Gastroesophageal sphincter (tissue), 4 donors: Measurements from ENCODE around the gene ST6GALNAC3. TPM values are rescaled to one million over a fixed set of nuclear protein-coding genes. Genes with fewer than 3 reads are reported as not detected.

Experiments
- ATAC-seq: fragments of 150-250 bp; one replicate; pipeline ENCODE4 v1.9.1; 2016; ENCODE audit warnings: mild to moderate bottlenecking, moderate library complexity
- H3K27ac ChIP-seq, 4 donors: fragments of 200-600 bp; sonication (generic) in 3 of 4; 1 replicate in 3 of 4; 2 replicates in 1 of 4; pipeline ENCODE4 v1.5.1; 2016 to 2019
- H3K27me3 ChIP-seq: fragments of 200-600 bp; sonication (generic); one replicate; pipeline ENCODE4 v1.5.1; 2019
- H3K36me3 ChIP-seq, 2 donors: fragments of 200-600 bp; sonication (generic); one replicate each; pipeline ENCODE4 v1.5.1; 2019; ENCODE audit warnings: control low read depth in 1 of 2
- H3K4me1 ChIP-seq, 3 donors: fragments of 200-600 bp; sonication (generic); 1 replicate in 2 of 3; 2 replicates in 1 of 3; pipeline ENCODE4 v1.5.1; 2016 to 2019; ENCODE audit warnings: control low read depth in 2 of 3
- H3K4me3 ChIP-seq, 2 donors: fragments of 200-600 bp; sonication (generic); one replicate each; pipeline ENCODE4 v1.5.1; 2019; ENCODE audit warnings: mild to moderate bottlenecking in 1 of 2, moderate library complexity in 1 of 2
- H3K9me3 ChIP-seq, 3 donors: fragments of 200-600 bp; sonication (generic); one replicate each; pipeline ENCODE4 v1.5.1; 2017 to 2019; ENCODE audit warnings: control low read depth in 2 of 3
- EP300 ChIP-seq: sonication (generic); formaldehyde crosslinking; IDR thresholded peaks from one replicate; pipeline ENCODE4 v1.6.1; 2017; ENCODE audit warnings: antibody characterized with exemption, mild to moderate bottlenecking
- POLR2A ChIP-seq, 2 donors: fragments of 450-650 bp; IDR thresholded peaks; one replicate each; pipeline ENCODE4 v1.6.1; 2017; ENCODE audit warnings: antibody characterized with exemption in 2 of 2, mild to moderate bottlenecking in 2 of 2, moderate library complexity in 1 of 2
- POLR2AphosphoS5 ChIP-seq: sonication (generic); formaldehyde crosslinking; IDR thresholded peaks from one replicate; pipeline ENCODE4 v1.6.1; 2017; ENCODE audit warnings: antibody characterized with exemption
- WGBS, 2 donors: methylation state at CpG; one replicate each; pipeline ENCODE4 v1.1.5; 2018; ENCODE audit warnings: low coverage in 1 of 2; 5-methylcytosine and 5-hydroxymethylcytosine counted together
- total RNA-seq, 4 donors: library from RNA; depleted of rRNA; stranded (reverse); fragments of >200 nt; gene quantifications; one replicate each; pipeline ENCODE4 v1.1.0, GENCODE V29; 2016
- TF ChIP-seq, protein P1 (sequence below), 4 experiments: fragments of 200-600 bp in 2 of 4; fragments of 450-650 bp in 2 of 4; sonication (generic) in 1 of 4; IDR thresholded peaks; one replicate each; pipeline ENCODE4 v1.5.1; 2017 to 2019; ENCODE audit warnings: antibody characterized with exemption in 4 of 4, mild to moderate bottlenecking in 2 of 4, moderate library complexity in 2 of 4

ST6GALNAC3 gene
- total RNA-seq, 4 donors from 2014 or later = 2.8 to 10.6 (median 3.3) TPM

- H3K9me3 ChIP-seq = no peaks in the 10 kb centered on the region
- H3K36me3 ChIP-seq = no peaks in the 10 kb centered on the region
- 86 to 91% methylated on average over 2 to 3 of the region's 3 CpGs for WGBS, 2 donors
- H3K27me3 ChIP-seq = no peaks in the 10 kb centered on the region
- ATAC-seq = no peak
- TF ChIP-seq EP300 = no peak
- TF ChIP-seq POLR2AphosphoS5 = no peak
- TF ChIP-seq, protein P1, sequence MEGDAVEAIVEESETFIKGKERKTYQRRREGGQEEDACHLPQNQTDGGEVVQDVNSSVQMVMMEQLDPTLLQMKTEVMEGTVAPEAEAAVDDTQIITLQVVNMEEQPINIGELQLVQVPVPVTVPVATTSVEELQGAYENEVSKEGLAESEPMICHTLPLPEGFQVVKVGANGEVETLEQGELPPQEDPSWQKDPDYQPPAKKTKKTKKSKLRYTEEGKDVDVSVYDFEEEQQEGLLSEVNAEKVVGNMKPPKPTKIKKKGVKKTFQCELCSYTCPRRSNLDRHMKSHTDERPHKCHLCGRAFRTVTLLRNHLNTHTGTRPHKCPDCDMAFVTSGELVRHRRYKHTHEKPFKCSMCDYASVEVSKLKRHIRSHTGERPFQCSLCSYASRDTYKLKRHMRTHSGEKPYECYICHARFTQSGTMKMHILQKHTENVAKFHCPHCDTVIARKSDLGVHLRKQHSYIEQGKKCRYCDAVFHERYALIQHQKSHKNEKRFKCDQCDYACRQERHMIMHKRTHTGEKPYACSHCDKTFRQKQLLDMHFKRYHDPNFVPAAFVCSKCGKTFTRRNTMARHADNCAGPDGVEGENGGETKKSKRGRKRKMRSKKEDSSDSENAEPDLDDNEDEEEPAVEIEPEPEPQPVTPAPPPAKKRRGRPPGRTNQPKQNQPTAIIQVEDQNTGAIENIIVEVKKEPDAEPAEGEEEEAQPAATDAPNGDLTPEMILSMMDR (IDR thresholded peaks at IDR 0.05) = no peak
- TF ChIP-seq POLR2A (IDR thresholded peaks at IDR 0.05) = no peak
- H3K27ac ChIP-seq = no peak overlapping the region
- H3K4me3 ChIP-seq = no peak overlapping the region
- no peaks in the 10 kb centered on the region for H3K4me1 ChIP-seq
Measured at GRCh38 chr1:76354236-76354635, 279.7 kb downstream of the ST6GALNAC3 start.

DNA sequence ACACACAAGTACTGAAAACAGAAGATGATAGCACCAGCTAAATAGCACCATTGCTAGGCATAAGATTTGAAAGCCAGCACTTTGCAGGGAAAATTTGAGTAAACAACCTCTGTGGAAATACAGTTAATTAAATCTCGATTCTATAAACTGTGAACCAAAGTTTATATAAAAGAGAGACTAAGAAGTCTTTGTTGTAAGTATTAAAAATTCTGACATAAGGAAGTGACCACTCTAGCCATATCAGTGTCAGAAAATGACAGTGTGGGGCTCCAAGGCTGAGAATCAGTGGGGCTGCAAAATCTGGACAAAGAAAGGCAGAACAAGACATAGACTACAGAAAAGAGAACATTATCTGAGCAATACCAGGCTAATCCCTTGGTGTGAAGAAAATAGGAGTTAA, 292.2 kb downstream of the ST6GALNAC3 start:
- 0 to 38% methylated on average over 1 of the region's 1 CpG for WGBS, 2 donors
- no peaks in the 10 kb centered on the region for H3K9me3 ChIP-seq
- TF ChIP-seq POLR2A (IDR thresholded peaks at IDR 0.05) = no peak
- TF ChIP-seq EP300 = no peak
- TF ChIP-seq, protein P1 (IDR thresholded peaks at IDR 0.05) = no peak
- no peak for TF ChIP-seq POLR2AphosphoS5
- no peak for ATAC-seq
- H3K4me3 ChIP-seq = no peak overlapping the region
- no peaks in the 10 kb centered on the region for H3K36me3 ChIP-seq
- no peaks in the 10 kb centered on the region for H3K27me3 ChIP-seq
- H3K27ac ChIP-seq = no peak overlapping the region
- H3K4me1 ChIP-seq = no peaks in the 10 kb centered on the region

- 54 to 78% methylated on average over 2 to 3 of the region's 3 CpGs for WGBS, 2 donors
- ATAC-seq = no peak
- TF ChIP-seq, protein P1 (IDR thresholded peaks at IDR 0.05) = no peak
- no peak for TF ChIP-seq EP300
- no peak for TF ChIP-seq POLR2AphosphoS5
- no peak overlapping the region for H3K27ac ChIP-seq
- H3K27me3 ChIP-seq = no peaks in the 10 kb centered on the region
- no peak overlapping the region for H3K4me3 ChIP-seq
- H3K9me3 ChIP-seq = no peaks in the 10 kb centered on the region
- no peaks in the 10 kb centered on the region for H3K36me3 ChIP-seq
- H3K4me1 ChIP-seq = no peaks in the 10 kb centered on the region
Measured at GRCh38 chr1:76371941-76372340, 297.4 kb downstream of the ST6GALNAC3 start.

DNA sequence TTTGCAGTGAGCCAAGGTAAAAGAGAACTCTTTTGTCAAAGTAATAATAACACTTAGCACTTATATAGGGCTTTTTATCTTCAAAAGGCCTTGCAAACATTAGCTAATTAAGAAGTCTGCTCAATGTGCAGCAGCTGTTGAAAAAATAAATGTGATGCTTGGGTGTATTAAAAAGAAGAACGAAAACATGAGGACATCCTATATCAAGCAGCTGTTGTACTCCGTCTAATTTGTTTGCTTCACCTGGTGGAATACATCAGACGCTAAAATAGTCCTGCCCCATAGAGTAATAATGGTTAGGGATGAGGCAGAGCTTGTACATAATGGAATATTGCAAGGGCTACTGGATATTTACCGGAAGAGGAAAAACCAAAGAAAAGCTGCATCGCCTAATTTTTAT, 299.5 kb downstream of the ST6GALNAC3 start:
- no peak overlapping the region for H3K27ac ChIP-seq
- WGBS, 2 donors = 88% methylated on average over 5 of the region's 5 CpGs
- no peaks in the 10 kb centered on the region for H3K4me1 ChIP-seq
- H3K27me3 ChIP-seq = no peaks in the 10 kb centered on the region
- no peak for TF ChIP-seq POLR2A (IDR thresholded peaks at IDR 0.05)
- TF ChIP-seq, protein P1 (IDR thresholded peaks at IDR 0.05) = no peak
- no peak for TF ChIP-seq EP300
- TF ChIP-seq POLR2AphosphoS5 = no peak
- no peak overlapping the region for H3K4me3 ChIP-seq
- H3K9me3 ChIP-seq = no peaks in the 10 kb centered on the region
- ATAC-seq = no peak
- H3K36me3 ChIP-seq = no peaks in the 10 kb centered on the region

DNA sequence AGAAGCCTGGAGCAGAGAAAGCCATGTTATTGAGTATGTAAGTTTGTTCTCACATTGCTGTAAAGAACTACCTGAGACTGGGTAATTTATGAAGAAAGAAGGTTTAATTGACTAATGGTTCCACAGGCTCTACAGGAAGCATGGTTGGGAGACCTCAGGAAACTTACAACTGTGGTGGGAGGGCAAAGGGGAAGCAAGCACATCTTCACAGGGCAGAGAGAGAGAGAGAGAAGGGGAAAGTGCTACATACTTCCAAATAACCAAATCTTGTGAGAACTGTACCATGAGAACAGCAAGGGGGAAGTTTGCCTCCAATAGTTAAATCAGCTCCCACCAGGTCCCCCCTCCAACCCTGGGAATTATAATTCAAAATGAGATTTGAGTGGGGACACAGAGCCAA, 302.7 kb downstream of the ST6GALNAC3 start:
- no peaks in the 10 kb centered on the region for H3K4me1 ChIP-seq
- H3K27me3 ChIP-seq = no peaks in the 10 kb centered on the region
- TF ChIP-seq POLR2A (IDR thresholded peaks at IDR 0.05) = no peak
- TF ChIP-seq, protein P1 (IDR thresholded peaks at IDR 0.05) = no peak
- TF ChIP-seq POLR2AphosphoS5 = no peak
- TF ChIP-seq EP300 = no peak
- H3K9me3 ChIP-seq = no peaks in the 10 kb centered on the region
- no peaks in the 10 kb centered on the region for H3K36me3 ChIP-seq
- H3K4me3 ChIP-seq = no peak overlapping the region
- H3K27ac ChIP-seq = no peak overlapping the region
- no peak for ATAC-seq
